H1 (cell line): ENCODE measurements around the gene CCDC183. TPM values are rescaled to one million over a fixed set of nuclear protein-coding genes. Genes with fewer than 3 reads are reported as not detected.

Source experiments
- CREB1 ChIP-seq: IDR thresholded peaks from 2 replicates; pipeline ENCODE4 v1.6.1; 2012; ENCODE audit warnings: inconsistent platforms
- MAFK ChIP-seq: IDR thresholded peaks from 2 replicates; pipeline ENCODE4 v1.6.1; 2012; ENCODE audit warnings: low read depth, mild to moderate bottlenecking, improper control_type of control experiment, low read length
- SAP30 ChIP-seq: fragments of 300-600 bp; sonication (generic); IDR thresholded peaks from 2 replicates; pipeline ENCODE4 v1.7.1; 2012; ENCODE audit warnings: low read length, moderate library complexity, mild to moderate bottlenecking, inconsistent platforms; ENCODE audit not compliant: insufficient read depth, insufficient replicate concordance
- TAF7 ChIP-seq: optimal IDR thresholded peaks from 2 replicates; pipeline ENCODE3; 2011; ENCODE audit warnings: low read depth, mild to moderate bottlenecking, inconsistent platforms, low read length, moderate library complexity, borderline replicate concordance
- TBP ChIP-seq: IDR thresholded peaks from 2 replicates; pipeline ENCODE4 v1.6.1; 2011; ENCODE audit warnings: low read depth, low read length, improper control_type of control experiment
- polyA plus RNA-seq, 7 experiments: library from polyadenylated mRNA; depleted of rRNA in 3 of 7; stranded (reverse) in 5 of 7; unstranded in 2 of 7; fragments of >200 nt in 5 of 7; fragments of 200-250 nt in 2 of 7; gene quantifications; 1 replicate in 5 of 7; 2 replicates in 1 of 7; 4 replicates in 1 of 7; pipeline versions ENCODE4 v1.2.1 to v1.2.3, GENCODE V29; 2011 to 2013; ENCODE audit warnings: missing spikeins in 2 of 7, mixed read lengths in 2 of 7
- total RNA-seq: library from RNA; stranded (reverse); fragmentation: NEBNext Ultra II Directional; extraction: Animal tissue kit (Norgen Biotek cat#: 25700); gene quantifications from 2 replicates; pipeline ENCODE4 v1.2.1, GENCODE V29; 2021
- TF ChIP-seq, protein P1 (sequence below): fragments of 300-600 bp; sonication (generic); IDR thresholded peaks from 2 replicates; pipeline ENCODE4 v1.7.1; 2012; ENCODE audit warnings: low read length, moderate library complexity, mild to moderate bottlenecking, inconsistent platforms; ENCODE audit not compliant: insufficient replicate concordance

Gene CCDC183
- total and polyA plus RNA-seq, 2 of the 8 experiments (the other 6 are each of a cell fraction or from before 2014, with no cell fraction given), result 0.51 to 1.6 TPM

DNA sequence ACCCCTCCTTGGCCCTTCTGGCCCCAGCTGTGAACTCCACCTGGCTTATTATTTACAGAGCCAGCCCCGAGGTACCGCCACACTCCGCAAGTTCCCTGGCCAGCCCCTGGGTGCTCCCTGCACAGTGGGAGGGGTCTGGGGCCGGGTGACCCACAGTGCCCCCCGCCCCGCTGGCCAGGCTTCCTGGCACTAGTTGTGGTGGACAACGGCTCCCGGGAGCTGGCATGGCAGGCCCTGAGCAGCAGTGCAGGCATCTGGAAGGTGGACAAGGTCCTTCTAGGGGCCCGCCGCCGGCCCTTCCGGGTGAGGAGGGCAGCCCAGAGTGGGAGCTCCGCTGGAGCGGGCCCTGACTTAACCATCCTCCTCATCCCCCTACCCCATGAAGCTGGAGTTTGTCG lies 59.9 kb downstream of the CCDC183 start (continued):
- TF ChIP-seq, protein P1, sequence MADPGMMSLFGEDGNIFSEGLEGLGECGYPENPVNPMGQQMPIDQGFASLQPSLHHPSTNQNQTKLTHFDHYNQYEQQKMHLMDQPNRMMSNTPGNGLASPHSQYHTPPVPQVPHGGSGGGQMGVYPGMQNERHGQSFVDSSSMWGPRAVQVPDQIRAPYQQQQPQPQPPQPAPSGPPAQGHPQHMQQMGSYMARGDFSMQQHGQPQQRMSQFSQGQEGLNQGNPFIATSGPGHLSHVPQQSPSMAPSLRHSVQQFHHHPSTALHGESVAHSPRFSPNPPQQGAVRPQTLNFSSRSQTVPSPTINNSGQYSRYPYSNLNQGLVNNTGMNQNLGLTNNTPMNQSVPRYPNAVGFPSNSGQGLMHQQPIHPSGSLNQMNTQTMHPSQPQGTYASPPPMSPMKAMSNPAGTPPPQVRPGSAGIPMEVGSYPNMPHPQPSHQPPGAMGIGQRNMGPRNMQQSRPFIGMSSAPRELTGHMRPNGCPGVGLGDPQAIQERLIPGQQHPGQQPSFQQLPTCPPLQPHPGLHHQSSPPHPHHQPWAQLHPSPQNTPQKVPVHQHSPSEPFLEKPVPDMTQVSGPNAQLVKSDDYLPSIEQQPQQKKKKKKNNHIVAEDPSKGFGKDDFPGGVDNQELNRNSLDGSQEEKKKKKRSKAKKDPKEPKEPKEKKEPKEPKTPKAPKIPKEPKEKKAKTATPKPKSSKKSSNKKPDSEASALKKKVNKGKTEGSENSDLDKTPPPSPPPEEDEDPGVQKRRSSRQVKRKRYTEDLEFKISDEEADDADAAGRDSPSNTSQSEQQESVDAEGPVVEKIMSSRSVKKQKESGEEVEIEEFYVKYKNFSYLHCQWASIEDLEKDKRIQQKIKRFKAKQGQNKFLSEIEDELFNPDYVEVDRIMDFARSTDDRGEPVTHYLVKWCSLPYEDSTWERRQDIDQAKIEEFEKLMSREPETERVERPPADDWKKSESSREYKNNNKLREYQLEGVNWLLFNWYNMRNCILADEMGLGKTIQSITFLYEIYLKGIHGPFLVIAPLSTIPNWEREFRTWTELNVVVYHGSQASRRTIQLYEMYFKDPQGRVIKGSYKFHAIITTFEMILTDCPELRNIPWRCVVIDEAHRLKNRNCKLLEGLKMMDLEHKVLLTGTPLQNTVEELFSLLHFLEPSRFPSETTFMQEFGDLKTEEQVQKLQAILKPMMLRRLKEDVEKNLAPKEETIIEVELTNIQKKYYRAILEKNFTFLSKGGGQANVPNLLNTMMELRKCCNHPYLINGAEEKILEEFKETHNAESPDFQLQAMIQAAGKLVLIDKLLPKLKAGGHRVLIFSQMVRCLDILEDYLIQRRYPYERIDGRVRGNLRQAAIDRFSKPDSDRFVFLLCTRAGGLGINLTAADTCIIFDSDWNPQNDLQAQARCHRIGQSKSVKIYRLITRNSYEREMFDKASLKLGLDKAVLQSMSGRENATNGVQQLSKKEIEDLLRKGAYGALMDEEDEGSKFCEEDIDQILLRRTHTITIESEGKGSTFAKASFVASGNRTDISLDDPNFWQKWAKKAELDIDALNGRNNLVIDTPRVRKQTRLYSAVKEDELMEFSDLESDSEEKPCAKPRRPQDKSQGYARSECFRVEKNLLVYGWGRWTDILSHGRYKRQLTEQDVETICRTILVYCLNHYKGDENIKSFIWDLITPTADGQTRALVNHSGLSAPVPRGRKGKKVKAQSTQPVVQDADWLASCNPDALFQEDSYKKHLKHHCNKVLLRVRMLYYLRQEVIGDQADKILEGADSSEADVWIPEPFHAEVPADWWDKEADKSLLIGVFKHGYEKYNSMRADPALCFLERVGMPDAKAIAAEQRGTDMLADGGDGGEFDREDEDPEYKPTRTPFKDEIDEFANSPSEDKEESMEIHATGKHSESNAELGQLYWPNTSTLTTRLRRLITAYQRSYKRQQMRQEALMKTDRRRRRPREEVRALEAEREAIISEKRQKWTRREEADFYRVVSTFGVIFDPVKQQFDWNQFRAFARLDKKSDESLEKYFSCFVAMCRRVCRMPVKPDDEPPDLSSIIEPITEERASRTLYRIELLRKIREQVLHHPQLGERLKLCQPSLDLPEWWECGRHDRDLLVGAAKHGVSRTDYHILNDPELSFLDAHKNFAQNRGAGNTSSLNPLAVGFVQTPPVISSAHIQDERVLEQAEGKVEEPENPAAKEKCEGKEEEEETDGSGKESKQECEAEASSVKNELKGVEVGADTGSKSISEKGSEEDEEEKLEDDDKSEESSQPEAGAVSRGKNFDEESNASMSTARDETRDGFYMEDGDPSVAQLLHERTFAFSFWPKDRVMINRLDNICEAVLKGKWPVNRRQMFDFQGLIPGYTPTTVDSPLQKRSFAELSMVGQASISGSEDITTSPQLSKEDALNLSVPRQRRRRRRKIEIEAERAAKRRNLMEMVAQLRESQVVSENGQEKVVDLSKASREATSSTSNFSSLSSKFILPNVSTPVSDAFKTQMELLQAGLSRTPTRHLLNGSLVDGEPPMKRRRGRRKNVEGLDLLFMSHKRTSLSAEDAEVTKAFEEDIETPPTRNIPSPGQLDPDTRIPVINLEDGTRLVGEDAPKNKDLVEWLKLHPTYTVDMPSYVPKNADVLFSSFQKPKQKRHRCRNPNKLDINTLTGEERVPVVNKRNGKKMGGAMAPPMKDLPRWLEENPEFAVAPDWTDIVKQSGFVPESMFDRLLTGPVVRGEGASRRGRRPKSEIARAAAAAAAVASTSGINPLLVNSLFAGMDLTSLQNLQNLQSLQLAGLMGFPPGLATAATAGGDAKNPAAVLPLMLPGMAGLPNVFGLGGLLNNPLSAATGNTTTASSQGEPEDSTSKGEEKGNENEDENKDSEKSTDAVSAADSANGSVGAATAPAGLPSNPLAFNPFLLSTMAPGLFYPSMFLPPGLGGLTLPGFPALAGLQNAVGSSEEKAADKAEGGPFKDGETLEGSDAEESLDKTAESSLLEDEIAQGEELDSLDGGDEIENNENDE, result no peak
- TF ChIP-seq CREB1 (no peak), TAF7 (no peak), SAP30 (no peak), TBP (no peak), MAFK (no peak)
- TF ChIP-seq, all 59 proteins: peak for 0
